Neutrophil (primary cell): ENCODE results near the gene OLA1.

Experiments
- H3K27ac ChIP-seq: fragments of 200-600 bp; sonication (generic); 2 replicates; pipeline ENCODE4 v1.5.1; 2016; ENCODE audit warnings: mild to moderate bottlenecking, moderate library complexity
- H3K27me3 ChIP-seq: fragments of 200-600 bp; sonication (generic); 2 replicates; pipeline ENCODE4 v1.6.0; 2016; ENCODE audit warnings: mild to moderate bottlenecking
- H3K36me3 ChIP-seq: fragments of 200-600 bp; sonication (generic); 2 replicates; pipeline ENCODE4 v1.5.1; 2017
- H3K4me1 ChIP-seq, 2 experiments: fragments of 200-600 bp in 1 of 2; sonication (generic) in 1 of 2; 1 replicate in 1 of 2; 2 replicates in 1 of 2; pipeline versions ENCODE4 v1.5.1 to v1.6.1; 2013 to 2016; ENCODE audit warnings: low read depth in 1 of 2, low read length in 1 of 2, mild to moderate bottlenecking in 1 of 2, moderate library complexity in 1 of 2; ENCODE audit not compliant: control insufficient read depth in 1 of 2, insufficient read depth in 1 of 2
- H3K4me3 ChIP-seq, 2 experiments: fragments of 200-600 bp in 1 of 2; sonication (generic) in 1 of 2; 1 replicate in 1 of 2; 2 replicates in 1 of 2; pipeline ENCODE4 v1.5.1; 2013 to 2016; ENCODE audit warnings: low read depth in 1 of 2, low read length in 1 of 2, mild to moderate bottlenecking in 1 of 2, moderate library complexity in 1 of 2
- H3K9me3 ChIP-seq: fragments of 200-600 bp; sonication (generic); 2 replicates; pipeline ENCODE4 v1.5.1; 2016
- CTCF ChIP-seq: fragments of 200-600 bp; sonication (generic); IDR thresholded peaks from 2 replicates; pipeline ENCODE4 v1.5.1; 2016; ENCODE audit warnings: antibody characterized with exemption

Gene OLA1

GRCh38 chr2:174217869-174218268 lies 30.5 kb downstream of the OLA1 start:
- no peak overlapping the region for H3K4me3 ChIP-seq
- no peaks in the 10 kb centered on the region for H3K9me3 ChIP-seq
- H3K36me3 ChIP-seq: peaks cover 3% of the 10 kb centered on the region
- no peak overlapping the region for H3K27ac ChIP-seq
- no peak for TF ChIP-seq CTCF
- H3K4me1 ChIP-seq: no peaks in the 10 kb centered on the region
- no peaks in the 10 kb centered on the region for H3K27me3 ChIP-seq

- Histone ChIP-seq H3K36me3 (no peaks in the 10 kb centered on the region), H3K27me3 (no peaks in the 10 kb centered on the region), H3K27ac (no peak overlapping the region), H3K9me3 (no peaks in the 10 kb centered on the region), H3K4me3 (no peak overlapping the region), H3K4me1 (peaks cover 0 to 7% of the 10 kb centered on the region in 2 experiments)
- TF ChIP-seq CTCF: no peak
Observed at GRCh38 chr2:174211954-174212353, 36.4 kb downstream of the OLA1 start.

- H3K36me3 ChIP-seq: no peaks in the 10 kb centered on the region
- H3K9me3 ChIP-seq: no peaks in the 10 kb centered on the region
- no peak for TF ChIP-seq CTCF
- H3K27ac ChIP-seq: no peak overlapping the region
- H3K4me3 ChIP-seq: no peak overlapping the region
- no peaks in the 10 kb centered on the region for H3K27me3 ChIP-seq
- H3K4me1 ChIP-seq: peaks cover 0 to 7% of the 10 kb centered on the region in 2 experiments
Observed at GRCh38 chr2:174210862-174211261, 37.5 kb downstream of the OLA1 start.

GRCh38 chr2:174209325-174209724 lies 39.0 kb downstream of the OLA1 start:
- Histone ChIP-seq H3K27ac (no peak overlapping the region), H3K27me3 (no peaks in the 10 kb centered on the region), H3K9me3 (no peaks in the 10 kb centered on the region), H3K36me3 (no peaks in the 10 kb centered on the region), H3K4me3 (no peak overlapping the region), H3K4me1 (peaks cover 0 to 7% of the 10 kb centered on the region in 2 experiments)
- no peak for TF ChIP-seq CTCF

GRCh38 chr2:174208026-174208425 lies 40.3 kb downstream of the OLA1 start:
- no peak for TF ChIP-seq CTCF
- Histone ChIP-seq H3K4me1 (peaks cover 0 to 7% of the 10 kb centered on the region in 2 experiments), H3K9me3 (no peaks in the 10 kb centered on the region), H3K36me3 (no peaks in the 10 kb centered on the region), H3K27me3 (no peaks in the 10 kb centered on the region), H3K4me3 (no peak overlapping the region), H3K27ac (no peak overlapping the region)

GRCh38 chr2:174205562-174205961 lies 42.8 kb downstream of the OLA1 start:
- no peaks in the 10 kb centered on the region for H3K27me3 ChIP-seq
- no peaks in the 10 kb centered on the region for H3K9me3 ChIP-seq
- TF ChIP-seq CTCF: no peak
- no peak overlapping the region for H3K27ac ChIP-seq
- no peaks in the 10 kb centered on the region for H3K4me1 ChIP-seq
- H3K4me3 ChIP-seq: no peak overlapping the region
- H3K36me3 ChIP-seq: no peaks in the 10 kb centered on the region
